GM11168 (cell line): Measurements from ENCODE around the gene AKAP8L.

Experiments
- in situ Hi-C: fragments of 300-500 bp; cut with MboI; formaldehyde crosslinking; loops from one replicate; pipeline ENCODE4 v1.12.0; 2022; ENCODE audit warnings: low sequenced_read_pairs; ENCODE audit not compliant: unreplicated experiment

Gene AKAP8L

GRCh38 chr19:15436012-15436825 is 17.4 kb upstream of the AKAP8L start:
- in situ Hi-C loops = no loop called here

- in situ Hi-C loops = no loop called here
These were observed 14.8 kb upstream of the AKAP8L start for GRCh38 chr19:15433519-15434069.

DNA sequence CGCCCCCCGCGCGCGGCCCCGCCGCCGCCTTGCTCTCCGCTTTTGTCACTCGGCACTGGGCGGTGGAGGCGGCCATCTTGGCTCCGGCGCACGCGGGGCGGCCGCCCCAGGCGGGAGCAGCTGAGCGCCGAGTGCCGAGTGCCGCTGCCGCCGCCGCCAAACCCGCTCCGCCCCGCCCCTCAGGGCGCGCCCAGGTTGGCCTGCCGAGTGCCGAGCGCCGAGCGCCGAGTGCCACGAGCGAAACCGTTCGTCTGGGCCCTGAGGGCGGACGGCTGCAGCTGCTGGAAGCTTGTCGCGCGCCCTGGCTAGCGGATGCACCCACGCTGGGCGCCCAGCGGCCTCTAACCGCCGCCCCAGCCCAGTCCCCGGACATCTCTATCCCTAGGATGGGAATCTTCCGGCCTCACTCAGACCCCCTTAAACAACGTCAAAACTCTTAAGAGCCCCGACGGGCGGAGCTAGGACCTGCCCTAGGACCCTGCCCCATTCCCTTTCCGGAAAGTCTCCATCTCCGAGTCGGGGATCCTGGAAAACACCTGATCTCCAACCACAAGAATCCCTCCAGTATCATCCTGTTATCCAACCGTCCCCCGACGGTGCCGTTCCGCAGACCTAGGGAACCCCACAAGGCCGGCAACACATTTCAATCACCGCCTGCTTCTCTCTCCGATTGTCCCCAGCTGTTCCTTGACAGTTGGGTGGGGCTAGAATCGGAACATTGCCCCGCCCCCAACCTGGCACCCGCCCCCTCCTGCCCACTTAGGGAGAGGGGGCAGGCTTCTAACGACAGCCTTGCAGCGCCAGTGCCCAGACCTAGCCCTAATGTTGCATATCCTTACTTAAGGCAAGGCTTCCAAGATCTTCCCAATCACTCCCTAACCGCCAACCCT is 14.1 kb upstream of the AKAP8L start:
- in situ Hi-C loops = no loop called here

DNA sequence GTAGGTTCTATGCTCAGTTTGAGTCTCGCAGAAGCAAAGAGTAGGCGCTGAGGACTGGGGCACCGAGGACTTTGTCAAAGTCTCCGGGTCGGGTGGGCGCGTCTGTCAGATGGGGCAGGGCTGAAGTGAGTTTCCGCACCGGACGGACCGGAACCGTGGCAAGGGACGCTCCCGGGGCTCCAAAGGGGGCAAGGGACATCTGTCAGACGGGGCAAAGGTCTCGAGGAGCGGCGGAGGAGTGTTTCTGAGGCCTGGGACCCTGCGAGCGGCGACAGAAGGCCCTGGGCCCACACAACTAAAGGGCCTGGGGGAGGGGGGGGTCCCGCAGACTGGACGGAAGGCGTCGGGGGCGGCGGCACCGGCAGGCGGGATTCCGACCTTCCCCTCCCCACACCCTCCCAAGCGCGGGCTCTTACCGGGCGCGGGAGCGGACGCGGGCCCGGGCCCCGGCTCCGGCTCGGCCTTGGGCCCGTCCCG is 13.3 kb upstream of the AKAP8L start:
- in situ Hi-C loops = no loop called here

DNA sequence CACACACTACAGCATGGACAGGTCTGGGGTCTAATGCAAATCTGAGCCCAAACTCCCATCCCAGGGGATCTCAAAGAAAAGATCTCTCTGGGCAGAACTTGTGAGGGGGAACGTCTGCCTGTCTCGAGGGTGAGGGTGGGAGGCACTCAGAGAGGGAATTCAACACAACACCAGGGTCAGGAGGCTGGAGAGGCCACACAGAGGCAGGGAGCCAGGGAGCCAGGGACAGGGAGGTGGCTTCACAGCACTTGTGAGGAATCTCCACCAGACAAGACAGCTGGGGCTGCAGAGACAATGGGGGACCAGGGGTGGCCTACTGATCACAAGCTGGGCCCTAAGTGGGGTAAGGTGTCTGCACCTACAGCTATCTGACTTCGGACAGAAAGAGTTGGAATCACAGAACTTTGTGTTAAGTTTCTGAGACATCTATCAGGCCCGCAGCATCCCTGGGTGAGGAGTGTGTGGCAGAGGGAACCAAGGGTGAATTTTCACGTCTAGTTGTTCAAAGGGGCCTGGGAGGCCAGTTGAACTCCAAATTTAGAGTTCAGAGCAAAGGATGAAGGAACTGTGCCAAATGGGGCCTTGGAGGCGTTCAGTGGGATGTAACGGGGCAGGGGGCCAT is 12.7 kb upstream of the AKAP8L start:
- in situ Hi-C loops = no loop called here

GRCh38 chr19:15430526-15431120 is 11.8 kb upstream of the AKAP8L start:
- in situ Hi-C loops = no loop called here

DNA sequence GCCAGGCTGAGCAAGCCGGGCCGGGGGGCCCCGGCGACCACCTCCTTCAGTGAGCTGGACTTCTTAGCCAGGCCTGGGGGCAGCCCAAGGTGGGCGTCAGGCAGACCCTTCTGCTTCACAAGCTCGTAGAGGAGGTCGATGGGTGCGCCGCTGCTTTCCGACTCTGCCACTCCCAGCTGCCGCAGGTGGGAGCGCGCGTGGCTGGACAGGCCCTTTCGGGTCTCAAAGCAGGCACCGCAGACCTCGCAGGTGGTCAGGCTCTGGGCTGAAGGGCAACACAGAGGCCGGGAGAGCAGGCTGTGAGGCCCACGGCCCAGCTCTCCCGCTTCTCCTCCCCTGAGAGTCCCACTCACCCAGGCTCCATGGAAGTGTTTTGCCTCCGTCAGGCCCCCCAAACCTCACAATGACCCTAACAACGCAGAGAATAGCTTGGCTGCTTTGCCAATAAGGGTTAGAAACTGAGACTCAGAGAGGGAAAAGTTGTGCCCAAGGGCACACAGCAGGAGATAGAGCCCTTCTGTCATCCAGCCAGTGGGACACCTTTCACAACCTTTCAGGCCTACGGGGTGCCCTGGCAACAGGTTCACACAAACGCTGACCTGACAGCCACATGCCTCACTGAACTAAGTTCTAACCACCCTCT is 11.2 kb upstream of the AKAP8L start:
- in situ Hi-C loops = no loop called here

DNA sequence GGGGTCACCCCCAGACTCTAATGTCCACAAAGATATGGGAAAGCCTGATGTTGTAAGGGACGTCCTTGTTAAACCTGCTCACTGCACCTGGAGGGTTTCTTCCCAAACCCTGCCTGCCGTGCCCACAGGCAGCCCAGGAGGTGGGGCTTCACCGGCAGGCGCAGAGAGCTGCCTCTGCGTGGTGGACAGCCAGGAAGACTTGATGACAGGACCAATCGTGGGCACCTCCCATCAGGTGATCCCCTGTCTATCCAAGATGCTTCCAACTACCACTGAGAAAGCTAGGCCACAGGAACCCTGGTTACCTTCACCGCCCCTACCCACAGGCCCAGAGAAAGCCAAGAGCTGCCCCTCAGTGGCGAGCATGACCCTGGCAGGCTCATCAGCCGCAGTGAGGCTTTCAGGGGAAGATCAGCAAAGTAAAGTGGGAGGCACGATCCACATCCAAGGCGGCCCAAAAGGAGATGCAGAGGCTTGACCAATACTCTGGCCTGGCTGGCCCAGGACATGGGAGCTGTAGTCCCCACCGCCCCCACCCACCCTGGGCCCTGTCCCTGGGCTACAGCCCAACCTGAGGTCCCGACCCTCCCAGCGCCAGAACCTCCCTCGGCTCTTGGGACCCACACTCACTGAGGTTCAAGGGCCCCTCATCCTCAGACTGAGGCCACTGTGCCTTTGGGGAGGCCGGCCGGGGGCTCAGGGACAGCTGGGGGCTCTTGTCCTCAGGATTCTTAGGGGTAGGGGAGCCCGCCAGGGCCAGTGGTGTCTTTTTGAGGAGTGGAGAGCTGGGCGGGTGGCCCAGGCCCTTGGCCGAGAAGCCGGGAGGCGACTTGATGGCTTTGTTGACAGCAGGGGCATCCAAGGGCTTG is 10.4 kb upstream of the AKAP8L start:
- in situ Hi-C loops = no loop called here

DNA sequence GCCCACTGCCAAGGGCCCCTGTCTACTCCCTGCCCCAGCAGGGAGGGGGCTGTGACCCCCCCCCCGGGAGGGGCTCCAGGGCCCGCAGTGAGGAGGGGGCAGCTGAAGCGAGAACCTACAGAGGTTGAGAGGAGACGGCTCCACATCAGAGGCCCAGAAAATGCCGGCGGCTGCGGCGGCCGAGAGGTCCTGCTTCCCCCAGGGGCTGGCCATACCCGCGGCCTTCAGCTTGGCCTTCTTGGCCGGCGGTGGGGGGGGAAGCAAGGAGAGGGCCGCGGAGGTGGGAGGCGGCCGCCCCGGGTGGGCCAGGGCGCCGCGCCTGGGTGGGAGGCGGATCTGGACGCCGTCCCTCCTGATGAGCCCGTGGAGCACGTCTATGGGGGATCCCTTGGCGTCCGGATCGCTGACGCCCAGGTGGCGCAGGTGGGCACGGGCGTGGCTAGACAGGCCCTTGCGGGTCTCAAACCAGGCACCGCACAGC is 9.2 kb upstream of the AKAP8L start:
- in situ Hi-C loops = no loop called here

DNA sequence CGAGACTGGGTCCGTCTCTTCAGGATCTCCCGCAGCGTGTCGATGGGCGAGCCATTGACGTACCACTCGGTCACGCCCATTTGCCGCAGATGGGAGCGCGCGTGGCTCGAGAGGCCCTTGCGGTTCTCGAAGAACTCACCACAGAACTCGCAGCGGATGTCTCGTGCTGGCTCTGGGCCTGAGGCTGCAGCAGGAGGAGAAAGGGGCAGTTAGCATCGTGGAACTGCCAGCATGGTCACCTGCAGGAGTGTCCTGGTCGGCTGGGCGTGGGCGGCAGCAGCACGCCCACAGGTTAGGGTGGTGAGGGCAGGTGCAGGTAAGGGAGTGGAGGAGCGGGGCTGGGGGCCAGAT is 8.5 kb upstream of the AKAP8L start:
- in situ Hi-C loops = no loop called here

- in situ Hi-C loops = no loop called here
These were observed 7.9 kb upstream of the AKAP8L start for GRCh38 chr19:15426485-15427349.

GRCh38 chr19:15425321-15425950 is 6.6 kb upstream of the AKAP8L start:
- in situ Hi-C loops = no loop called here

DNA sequence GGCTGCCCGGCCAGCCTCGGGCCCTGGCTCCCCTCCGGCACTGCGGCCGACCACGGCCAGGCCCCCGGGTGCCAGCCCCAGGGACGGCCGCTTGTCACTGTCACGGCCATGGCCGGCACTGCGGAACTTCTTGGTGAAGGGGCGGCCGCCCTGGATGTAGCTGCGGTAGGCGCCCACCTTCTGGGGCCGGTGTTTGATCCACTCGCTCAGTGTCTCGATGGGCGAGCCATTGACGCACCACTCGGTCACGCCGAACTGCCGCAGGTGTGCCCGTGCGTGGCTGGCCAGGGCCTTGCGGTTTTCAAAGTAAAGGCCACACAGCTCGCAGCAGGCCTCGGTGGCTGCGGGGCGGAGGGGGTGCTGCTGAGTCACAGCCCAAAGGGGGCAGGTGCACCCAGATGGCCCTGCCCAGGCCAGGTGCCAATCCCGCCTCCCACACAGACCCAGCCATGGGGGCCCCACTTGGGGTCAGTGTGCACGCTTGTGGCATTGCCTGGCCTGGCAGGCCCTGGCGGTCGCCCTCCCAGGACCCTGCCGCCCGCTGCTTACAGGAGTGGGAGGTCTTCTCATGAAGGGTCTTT is 6.0 kb upstream of the AKAP8L start:
- in situ Hi-C loops = no loop called here

GRCh38 chr19:15424121-15424520 is 5.3 kb upstream of the AKAP8L start:
- in situ Hi-C loops = no loop called here

GRCh38 chr19:15423130-15423529 is 4.3 kb upstream of the AKAP8L start:
- in situ Hi-C loops = no loop called here

- in situ Hi-C loops = no loop called here
These were observed 3.7 kb upstream of the AKAP8L start for GRCh38 chr19:15422296-15423075.
